PFSK-1 (cell line): ENCODE results near the gene UBAC2.

Experiments used
- FOXP2 ChIP-seq: optimal IDR thresholded peaks from 2 replicates; pipeline ENCODE3; 2011; ENCODE audit warnings: borderline replicate concordance, control low read depth, inconsistent platforms; ENCODE audit not compliant: insufficient read depth; ENCODE audit errors: extremely low read length, extremely low read depth
- POLR2AphosphoS5 ChIP-seq: IDR thresholded peaks from 2 replicates; pipeline ENCODE4 v1.6.1; 2012; ENCODE audit warnings: low read depth, mild to moderate bottlenecking, control low read depth, low read length, moderate library complexity
- REST ChIP-seq, 2 experiments: IDR thresholded peaks; 2 replicates each; pipeline versions ENCODE4 v1.6.1 to v1.8.0; 2011 to 2012; ENCODE audit warnings: low read depth in 2 of 2, low read length in 2 of 2, control low read depth in 1 of 2, inconsistent platforms in 1 of 2, mild to moderate bottlenecking in 1 of 2, moderate library complexity in 1 of 2; ENCODE audit not compliant: insufficient read depth in 1 of 2
- SIN3A ChIP-seq: IDR thresholded peaks from 2 replicates; pipeline ENCODE4 v1.6.1; 2012; ENCODE audit warnings: mild to moderate bottlenecking, low read length, moderate library complexity, borderline replicate concordance; ENCODE audit not compliant: insufficient read depth
- TAF1 ChIP-seq: IDR thresholded peaks from 2 replicates; pipeline ENCODE4 v1.6.1; 2012; ENCODE audit warnings: low read length, control low read depth, borderline replicate concordance; ENCODE audit not compliant: insufficient read depth

UBAC2 gene

GRCh38 chr13:99380921-99381645 lies 180.4 kb downstream of the UBAC2 start:
- no peak for TF ChIP-seq SIN3A
- TF ChIP-seq REST (IDR thresholded peaks at IDR 0.05; ENCODE audit: insufficient read depth in 1 of 2, low read depth in 2 of 2, low read length in 2 of 2), result no peak
- no peak for TF ChIP-seq FOXP2
- TF ChIP-seq POLR2AphosphoS5, result no peak
- TF ChIP-seq TAF1, result no peak

DNA sequence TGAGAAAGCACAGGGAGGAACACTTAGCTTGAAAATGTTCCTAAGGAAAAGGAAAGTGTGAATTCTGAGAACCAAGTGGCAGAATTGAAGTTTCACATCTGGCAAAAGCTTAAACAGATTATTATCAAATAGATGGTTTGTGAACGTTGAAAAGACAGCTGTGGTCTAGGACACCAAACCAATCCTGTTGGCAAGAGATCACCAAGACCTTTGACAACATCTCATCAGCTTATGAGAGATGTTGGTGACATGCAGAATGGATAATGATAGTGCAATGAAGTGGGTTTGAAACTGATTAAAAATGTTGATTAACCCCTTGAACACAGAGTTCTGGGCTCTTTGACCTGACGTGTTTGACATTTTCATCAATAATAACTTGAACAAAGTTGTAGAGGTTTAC lies 181.1 kb downstream of the UBAC2 start:
- TF ChIP-seq POLR2AphosphoS5 (no peak), SIN3A (no peak), TAF1 (no peak), FOXP2 (no peak), REST (IDR thresholded peaks at IDR 0.05; ENCODE audit: insufficient read depth in 1 of 2, low read depth in 2 of 2, low read length in 2 of 2) (no peak)

DNA sequence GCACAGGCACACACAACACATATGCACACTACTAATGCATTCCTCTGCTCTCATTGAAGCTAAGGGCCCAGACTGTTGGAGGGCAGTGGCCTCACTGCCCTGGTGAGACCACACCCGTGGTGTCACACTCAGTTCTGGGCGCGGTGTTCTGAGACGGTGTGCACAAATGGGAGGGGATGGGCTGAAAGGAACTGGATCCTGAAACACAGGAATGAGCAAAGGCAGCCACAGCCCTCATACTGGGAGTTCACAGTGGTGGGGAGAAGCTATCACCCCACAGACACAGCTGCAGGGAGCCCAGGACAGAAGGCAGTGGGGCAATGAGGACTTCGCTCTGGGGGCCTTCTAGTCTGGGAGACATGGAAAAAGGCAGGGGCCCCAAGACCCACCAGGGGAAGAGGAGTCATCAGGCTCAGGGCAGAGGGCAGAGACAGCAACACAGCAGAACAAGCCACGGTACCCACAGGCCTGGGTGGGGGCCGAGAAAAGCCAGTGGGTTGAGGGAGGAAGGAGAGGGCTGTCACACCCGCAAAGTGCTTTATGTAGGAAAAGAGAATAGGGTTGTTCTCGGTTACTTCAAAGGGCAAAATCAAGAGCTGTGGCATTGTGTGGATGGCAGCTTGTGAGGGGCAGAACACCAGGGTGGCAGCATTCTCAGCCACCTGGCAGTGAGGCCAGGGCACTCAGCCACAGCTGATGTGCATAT lies 181.9 kb downstream of the UBAC2 start:
- TF ChIP-seq SIN3A, result no peak
- TF ChIP-seq POLR2AphosphoS5, result no peak
- TF ChIP-seq FOXP2, result no peak
- no peak for TF ChIP-seq REST (IDR thresholded peaks at IDR 0.05; ENCODE audit: insufficient read depth in 1 of 2, low read depth in 2 of 2, low read length in 2 of 2)
- TF ChIP-seq TAF1, result no peak

DNA sequence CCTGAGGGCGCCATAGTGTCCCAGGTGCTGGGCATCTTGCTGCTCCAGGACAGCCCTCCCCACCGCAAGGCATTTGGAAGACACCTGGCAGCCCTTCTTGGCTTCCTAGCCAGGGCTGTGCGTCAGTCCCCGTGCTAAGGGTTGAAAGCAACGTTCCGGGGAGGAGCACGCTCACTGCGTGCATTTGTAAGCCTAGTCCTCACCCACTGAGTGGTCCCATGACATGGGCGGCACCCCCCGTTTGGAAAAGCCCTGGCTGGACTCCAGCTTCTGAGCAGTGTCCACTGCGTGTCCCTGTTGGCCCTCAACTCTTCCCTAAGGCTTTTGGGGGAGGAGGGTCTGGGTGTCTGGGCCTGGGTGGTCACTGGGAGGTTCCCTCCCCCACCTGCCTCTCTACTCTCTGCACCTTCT lies 182.9 kb downstream of the UBAC2 start:
- TF ChIP-seq POLR2AphosphoS5 (no peak), REST (IDR thresholded peaks at IDR 0.05; ENCODE audit: insufficient read depth in 1 of 2, low read depth in 2 of 2, low read length in 2 of 2) (no peak), SIN3A (no peak), FOXP2 (no peak), TAF1 (no peak)
